ENCODE data around the gene GDI2. TPM values are rescaled to one million over a fixed set of nuclear protein-coding genes. Genes with fewer than 3 reads are reported as not detected.

The GDI2 gene
- total RNA-seq, 1 experiment from 2014 or later: 200 TPM

DNA sequence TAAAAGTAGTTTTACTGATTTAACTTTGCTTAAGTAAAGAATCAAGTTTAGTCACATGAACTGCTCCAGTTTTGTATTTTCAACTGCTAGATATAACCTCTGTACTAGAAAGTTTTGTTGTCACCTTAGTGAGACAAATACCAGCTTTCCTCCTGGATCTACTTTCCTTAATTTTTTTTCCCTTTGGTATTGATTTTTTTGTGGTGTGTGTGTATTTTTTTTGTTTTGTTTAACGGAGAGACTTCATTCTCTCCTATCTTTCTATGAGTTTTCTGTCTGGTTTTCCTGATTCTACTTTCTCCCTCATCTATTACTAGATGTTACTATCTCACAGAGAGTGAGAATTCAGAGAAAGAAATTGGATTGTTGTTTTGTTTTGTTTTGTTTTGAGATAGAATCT lies 76.6 kb downstream of the GDI2 start:
- POLR2A ChIA-PET: no interaction called here
- Mint-ChIP-seq H3K36me3 (ENCODE audit: insufficient read depth, unreplicated experiment) (peaks cover 61% of the 10 kb centered on the region), H3K27me3 (ENCODE audit: insufficient read depth, unreplicated experiment) (no peaks in the 10 kb centered on the region), H3K4me3 (ENCODE audit: unreplicated experiment) (no peak overlapping the region), H3K9me3 (ENCODE audit: unreplicated experiment) (no peaks in the 10 kb centered on the region), H3K27ac (ENCODE audit: low read depth, unreplicated experiment) (no peak overlapping the region), H3K4me1 (ENCODE audit: insufficient read depth, unreplicated experiment) (no peaks in the 10 kb centered on the region)
- intact Hi-C loops (cut with micrococcal nuclease): loop anchor here (10.0 kb wide), 1 partner anchor 52 kb away; the partner anchor contains the start of gene TASOR2
- TF ChIP-seq, protein P1, sequence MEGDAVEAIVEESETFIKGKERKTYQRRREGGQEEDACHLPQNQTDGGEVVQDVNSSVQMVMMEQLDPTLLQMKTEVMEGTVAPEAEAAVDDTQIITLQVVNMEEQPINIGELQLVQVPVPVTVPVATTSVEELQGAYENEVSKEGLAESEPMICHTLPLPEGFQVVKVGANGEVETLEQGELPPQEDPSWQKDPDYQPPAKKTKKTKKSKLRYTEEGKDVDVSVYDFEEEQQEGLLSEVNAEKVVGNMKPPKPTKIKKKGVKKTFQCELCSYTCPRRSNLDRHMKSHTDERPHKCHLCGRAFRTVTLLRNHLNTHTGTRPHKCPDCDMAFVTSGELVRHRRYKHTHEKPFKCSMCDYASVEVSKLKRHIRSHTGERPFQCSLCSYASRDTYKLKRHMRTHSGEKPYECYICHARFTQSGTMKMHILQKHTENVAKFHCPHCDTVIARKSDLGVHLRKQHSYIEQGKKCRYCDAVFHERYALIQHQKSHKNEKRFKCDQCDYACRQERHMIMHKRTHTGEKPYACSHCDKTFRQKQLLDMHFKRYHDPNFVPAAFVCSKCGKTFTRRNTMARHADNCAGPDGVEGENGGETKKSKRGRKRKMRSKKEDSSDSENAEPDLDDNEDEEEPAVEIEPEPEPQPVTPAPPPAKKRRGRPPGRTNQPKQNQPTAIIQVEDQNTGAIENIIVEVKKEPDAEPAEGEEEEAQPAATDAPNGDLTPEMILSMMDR (IDR thresholded peaks at IDR 0.05; ENCODE audit: unreplicated experiment): no peak
- CTCF ChIA-PET: no interaction called here
- DNase-seq (ENCODE audit: unreplicated experiment): no peak
- no TSS peak for BruUV-seq (replicated peaks)

DNA sequence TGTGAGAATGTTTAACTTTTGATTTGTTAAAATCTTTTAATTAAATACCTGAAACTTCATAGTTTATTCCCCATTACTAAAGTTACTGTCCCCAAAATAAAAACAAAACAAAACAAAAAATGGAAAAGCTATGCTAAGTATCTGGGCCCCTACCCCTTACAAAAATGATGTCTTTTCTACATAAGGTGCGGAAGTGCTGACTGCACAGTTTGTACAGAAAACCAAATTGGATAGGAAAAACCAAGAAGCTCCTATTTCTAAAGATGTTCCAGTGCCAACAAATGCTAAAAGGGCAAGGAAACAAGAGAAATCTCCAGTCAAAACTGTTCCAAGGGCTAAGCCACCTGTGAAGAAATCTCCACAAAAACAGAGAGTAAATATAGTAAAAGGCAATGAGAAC lies 78.1 kb downstream of the GDI2 start:
- Mint-ChIP-seq H3K4me1 (ENCODE audit: insufficient read depth, unreplicated experiment) (no peaks in the 10 kb centered on the region), H3K9me3 (ENCODE audit: unreplicated experiment) (no peaks in the 10 kb centered on the region), H3K27me3 (ENCODE audit: insufficient read depth, unreplicated experiment) (no peaks in the 10 kb centered on the region), H3K4me3 (ENCODE audit: unreplicated experiment) (no peak overlapping the region), H3K27ac (ENCODE audit: low read depth, unreplicated experiment) (no peak overlapping the region), H3K36me3 (ENCODE audit: insufficient read depth, unreplicated experiment) (peaks cover 67% of the 10 kb centered on the region)
- POLR2A ChIA-PET: interaction anchor here (1.0 kb wide), 1 partner anchor 12 kb away, joined by 4 read pairs; no protein-coding TSS in a partner anchor
- intact Hi-C loops (cut with micrococcal nuclease): loop anchor here (10.0 kb wide), 1 partner anchor 50 kb away; the partner anchor contains the start of gene TASOR2
- DNase-seq (ENCODE audit: unreplicated experiment): no peak
- no TSS peak for BruUV-seq (replicated peaks)
- CTCF ChIA-PET: no interaction called here
- TF ChIP-seq, protein P1 (IDR thresholded peaks at IDR 0.05; ENCODE audit: unreplicated experiment): no peak

DNA sequence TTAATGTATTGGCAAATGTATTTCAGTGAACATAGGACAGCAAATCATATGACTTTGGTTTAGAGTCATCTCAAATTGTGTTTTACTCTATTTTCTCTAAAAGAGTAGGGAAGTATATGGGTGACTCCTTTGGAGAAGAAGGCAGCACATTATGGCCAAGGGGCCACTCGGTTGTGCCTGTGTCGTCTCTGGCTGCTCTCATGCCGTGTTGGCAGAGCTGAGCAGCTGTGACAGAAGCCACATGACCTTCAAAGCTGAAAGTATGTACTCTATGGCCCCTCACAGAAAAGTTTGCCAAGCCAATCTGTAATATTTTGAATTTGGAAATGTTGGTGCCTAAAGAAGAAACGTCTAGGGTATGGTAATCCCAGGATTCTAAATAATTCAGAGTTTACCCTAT lies 81.1 kb downstream of the GDI2 start:
- Mint-ChIP-seq H3K27me3 (ENCODE audit: insufficient read depth, unreplicated experiment) (no peaks in the 10 kb centered on the region), H3K36me3 (ENCODE audit: insufficient read depth, unreplicated experiment) (peaks cover 76% of the 10 kb centered on the region), H3K27ac (ENCODE audit: low read depth, unreplicated experiment) (no peak overlapping the region), H3K4me1 (ENCODE audit: insufficient read depth, unreplicated experiment) (no peaks in the 10 kb centered on the region), H3K4me3 (ENCODE audit: unreplicated experiment) (no peak overlapping the region), H3K9me3 (ENCODE audit: unreplicated experiment) (no peaks in the 10 kb centered on the region)
- no peak for DNase-seq (ENCODE audit: unreplicated experiment)
- POLR2A ChIA-PET: no interaction called here
- no TSS peak for BruUV-seq (replicated peaks)
- intact Hi-C loops (cut with micrococcal nuclease): loop anchor here (10.0 kb wide), 1 partner anchor 47 kb away; the partner anchor contains the start of gene TASOR2
- CTCF ChIA-PET: no interaction called here
- TF ChIP-seq, protein P1 (IDR thresholded peaks at IDR 0.05; ENCODE audit: unreplicated experiment): no peak

DNA sequence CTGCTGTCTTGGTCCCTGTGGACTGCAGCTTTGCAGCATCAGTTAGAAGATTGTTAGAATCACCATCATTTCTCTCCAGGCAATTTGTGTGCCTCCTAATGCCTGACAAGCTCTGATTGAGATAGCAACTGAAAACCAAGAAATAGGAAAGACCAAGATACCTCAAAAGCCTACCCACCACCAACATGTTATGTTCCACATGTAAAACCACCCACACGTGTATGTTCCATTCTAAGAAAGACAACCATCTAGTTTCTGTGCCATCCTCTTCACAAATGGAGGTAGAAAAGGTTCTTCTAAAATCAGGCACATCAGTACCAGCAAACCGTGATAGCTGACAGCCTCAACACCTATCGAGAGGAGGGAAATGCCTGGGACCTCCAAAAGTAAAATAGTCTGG lies 81.7 kb downstream of the GDI2 start:
- ChIA-PET POLR2A (interaction anchor here (0.7 to 1.1 kb wide), 2 partner anchors 20 to 28 kb away, joined by 3 read pairs; no protein-coding TSS in a partner anchor), CTCF (no interaction called here)
- H3K9me3 Mint-ChIP-seq (ENCODE audit: unreplicated experiment): no peaks in the 10 kb centered on the region
- no peak for DNase-seq (ENCODE audit: unreplicated experiment)
- peaks cover 76% of the 10 kb centered on the region for H3K36me3 Mint-ChIP-seq (ENCODE audit: insufficient read depth, unreplicated experiment)
- no peak overlapping the region for H3K27ac Mint-ChIP-seq (ENCODE audit: low read depth, unreplicated experiment)
- no TSS peak for BruUV-seq (replicated peaks)
- no peak overlapping the region for H3K4me3 Mint-ChIP-seq (ENCODE audit: unreplicated experiment)
- no peaks in the 10 kb centered on the region for H3K4me1 Mint-ChIP-seq (ENCODE audit: insufficient read depth, unreplicated experiment)
- intact Hi-C loops (cut with micrococcal nuclease): loop anchor here (10.0 kb wide), 1 partner anchor 47 kb away; the partner anchor contains the start of gene TASOR2
- TF ChIP-seq, protein P1 (IDR thresholded peaks at IDR 0.05; ENCODE audit: unreplicated experiment): no peak
- H3K27me3 Mint-ChIP-seq (ENCODE audit: insufficient read depth, unreplicated experiment): no peaks in the 10 kb centered on the region
